K562 (cell line): ENCODE results near the gene MYLIP. TPM values are rescaled to one million over a fixed set of nuclear protein-coding genes. Genes with fewer than 3 reads are reported as not detected.

Experiments used
- ATAC-seq: fragments of 200-7000 bp; cut with Tn5 transposase; 3 replicates; pipeline ENCODE4 v1.9.1; 2020; ENCODE audit warnings: moderate library complexity
- BruUV-seq: library from RNA; stranded (reverse); fragments of 400-500 nt; replicated peaks from 2 replicates; lab custom pipeline; 2021; lab: Mats Ljungman, UMichigan
- CTCF ChIA-PET: fragments of 300-600 bp; formaldehyde crosslinking; extraction: SDS; loops from one replicate; lab custom pipeline; 2021; ENCODE audit warnings: low intra/inter-chr PET ratio; lab: Yijun Ruan, JAX
- POLR2A ChIA-PET: fragments of 300-600, 350-650 bp; sonication (Branson Sonifier 250); formaldehyde crosslinking; extraction: SDS; loops from one replicate; lab custom pipeline; 2021; ENCODE audit warnings: antibody characterized with exemption, inconsistent platforms; lab: Yijun Ruan, JAX
- DNase-seq, 4 experiments: peaks; one replicate each; pipeline versions ENCODE4 v3.0.0 to v3.0.0-alpha.2; 2011 to 2018; ENCODE audit warnings: low spot score in 3 of 4, mixed read lengths in 3 of 4; ENCODE audit errors: extremely low read depth in 1 of 4
- FAIRE-seq: peaks from 2 replicates; lab custom pipeline; 2011; peaks lifted over from hg19 to GRCh38; lab: Jason Lieb, UNC
- H2AFZ ChIP-seq: 2 replicates; pipeline ENCODE4 v1.6.0; 2011; ENCODE audit warnings: low read depth, low read length, control low read depth, inconsistent platforms
- H3K27ac ChIP-seq: fragments of 200-600 bp; 3 replicates; pipeline ENCODE4 v1.8.0; 2011; ENCODE audit warnings: low read depth, mild to moderate bottlenecking, control low read depth, inconsistent platforms, low read length, moderate library complexity, mixed read lengths; ENCODE audit errors: extremely low read depth
- H3K27me3 ChIP-seq, 2 experiments: fragments of 300-600 bp in 1 of 2; 2 replicates in 1 of 2; 3 replicates in 1 of 2; pipeline versions ENCODE4 v1.6.0 to v1.8.0; 2011; ENCODE audit warnings: inconsistent platforms in 2 of 2, low read length in 2 of 2, mild to moderate bottlenecking in 1 of 2, mixed read lengths in 1 of 2, moderate library complexity in 1 of 2; ENCODE audit not compliant: control insufficient read depth in 2 of 2, insufficient read depth in 2 of 2
- H3K36me3 ChIP-seq: fragments of 300-600 bp; 3 replicates; pipeline ENCODE4 v1.8.0; 2011; ENCODE audit warnings: mild to moderate bottlenecking, low read length, inconsistent platforms; ENCODE audit not compliant: control insufficient read depth, insufficient read depth
- H3K4me1 ChIP-seq, 2 experiments: fragments of 200-600 bp in 1 of 2; replicated peaks in 1 of 2; 2 replicates in 1 of 2; 3 replicates in 1 of 2; pipeline versions ENCODE4 v1.5.1 to v1.8.0; 2011; ENCODE audit warnings: inconsistent platforms in 2 of 2, low read length in 2 of 2, mild to moderate bottlenecking in 1 of 2, mixed read lengths in 1 of 2, moderate library complexity in 1 of 2; ENCODE audit not compliant: control insufficient read depth in 2 of 2, insufficient read depth in 2 of 2
- H3K4me2 ChIP-seq: 2 replicates; pipeline ENCODE4 v1.6.1; 2011; ENCODE audit warnings: low read length, control low read depth, inconsistent platforms, mixed read lengths; ENCODE audit not compliant: insufficient read depth
- H3K4me3 ChIP-seq: fragments of 200-600 bp; sonication (generic), shearing (Covaris generic); 2 replicates; pipeline ENCODE4 v1.5.1; 2016; ENCODE audit warnings: control low read depth, inconsistent platforms
- H3K79me2 ChIP-seq: fragments of 200-600 bp; 3 replicates; pipeline ENCODE4 v1.8.0; 2011; ENCODE audit warnings: low read length, inconsistent platforms; ENCODE audit not compliant: control insufficient read depth, insufficient read depth
- H3K9ac ChIP-seq, 2 experiments: 2 replicates each; pipeline versions ENCODE4 v1.6.0 to v1.6.1; 2011; ENCODE audit warnings: low read depth in 2 of 2, low read length in 2 of 2, control low read depth in 1 of 2, inconsistent platforms in 1 of 2, mild to moderate bottlenecking in 1 of 2, mixed read lengths in 1 of 2; ENCODE audit not compliant: insufficient read depth in 1 of 2
- H3K9me1 ChIP-seq: one replicate; pipeline ENCODE4 v1.6.0; 2011; ENCODE audit warnings: inconsistent platforms, mild to moderate bottlenecking, low read length, moderate library complexity; ENCODE audit not compliant: control insufficient read depth, insufficient read depth
- H3K9me3 ChIP-seq: replicated peaks from 2 replicates; pipeline ENCODE4 v1.5.1; 2011; ENCODE audit warnings: low read depth, low read length, inconsistent platforms; ENCODE audit not compliant: control insufficient read depth, insufficient read depth
- H4K20me1 ChIP-seq: replicated peaks from 2 replicates; pipeline ENCODE4 v1.6.1; 2011; ENCODE audit warnings: low read length, inconsistent platforms, mixed read lengths; ENCODE audit not compliant: control insufficient read depth, insufficient read depth
- ELF1 ChIP-seq: fragments of 200-800 bp; sonication (Bioruptor generic); IDR thresholded peaks from 2 replicates; pipeline ENCODE4 v1.6.1; 2016; ENCODE audit warnings: missing genetic modification characterization, missing compliant biosample characterization
- KLF6 ChIP-seq: fragments of 250-450 bp; sonication (Bioruptor Pico); IDR thresholded peaks from 2 replicates; pipeline ENCODE4 v1.4.0; 2020; ENCODE audit warnings: mild to moderate bottlenecking, moderate library complexity, borderline replicate concordance
- PCBP2 ChIP-seq: fragments of 200-400 bp; formaldehyde crosslinking; IDR thresholded peaks from 2 replicates; pipeline ENCODE4 v1.6.1; 2018; ENCODE audit warnings: low read length, low read depth, mild to moderate bottlenecking, moderate library complexity; ENCODE audit not compliant: poor library complexity, severe bottlenecking
- RBFOX2 ChIP-seq: fragments of 200-400 bp; formaldehyde crosslinking; IDR thresholded peaks from 2 replicates; pipeline ENCODE4 v1.6.1; 2017; ENCODE audit warnings: low read depth, mild to moderate bottlenecking, low read length, moderate library complexity
- SPI1 ChIP-seq: IDR thresholded peaks from 2 replicates; pipeline ENCODE4 v1.6.1; 2011; ENCODE audit warnings: low read depth, low read length, control low read depth, borderline replicate concordance
- SUPT5H ChIP-seq: fragments of 450-650 bp; IDR thresholded peaks from 2 replicates; pipeline ENCODE4 v1.6.1; 2016
- ZC3H11A ChIP-seq: IDR thresholded peaks from 2 replicates; pipeline ENCODE4 v1.6.1; 2012; ENCODE audit warnings: low read depth, low read length, improper control_type of control experiment
- ZNF766 ChIP-seq: fragments of 200-800 bp; sonication (Bioruptor generic); conservative IDR thresholded peaks from 2 replicates; pipeline ENCODE4 v1.6.1; 2016; ENCODE audit warnings: missing genetic modification characterization, missing compliant biosample characterization
- WGBS: fragments of 100-300 bp; shearing (Covaris generic); methylation state at CpG from one replicate; pipeline ENCODE4 v1.1.6; 2016; ENCODE audit warnings: low coverage, mixed read lengths; ENCODE audit not compliant: insufficient coverage; ENCODE audit errors: missing lambda C conversion rate; 5-methylcytosine and 5-hydroxymethylcytosine counted together
- in situ Hi-C: fragments of 300-500 bp; cut with MboI; formaldehyde crosslinking; loops from 4 replicates; pipeline ENCODE4 v1.15.0; 2018; ENCODE audit warnings: inconsistent platforms, mixed read lengths
- intact Hi-C: fragments of 100-400 bp; cut with micrococcal nuclease; formaldehyde crosslinking; loops from 2 replicates; pipeline ENCODE4 v1.14.2; 2022
- polyA plus RNA-seq, 8 experiments: library from polyadenylated mRNA; depleted of rRNA in 4 of 8; stranded (reverse) in 5 of 8; unstranded in 3 of 8; fragments of >200 nt; fragmentation: Nextera tagmentation in 2 of 8; fragmentation: Illumina TruSeq in 1 of 8; extraction: Ambion mirVana in 2 of 8; extraction: Trizol in 1 of 8; gene quantifications; 2 replicates each; pipeline versions ENCODE4 v1.2.1 to v1.2.3, GENCODE V29; 2011 to 2014; ENCODE audit warnings: inconsistent platforms in 1 of 8, missing spikeins in 1 of 8
- total RNA-seq, 7 experiments: library from RNA; depleted of rRNA in 6 of 7; stranded (reverse); fragments of >200 nt in 6 of 7; fragmentation: Illumina TruSeq in 2 of 7; extraction: Trizol in 2 of 7; gene quantifications; 2 replicates each; pipeline versions ENCODE4 v1.2.1 to v1.2.3, GENCODE V29; 2011 to 2021; ENCODE audit warnings: low replicate concordance in 1 of 7
- TF ChIP-seq, protein P1 (sequence below): fragments of 200-800 bp; sonication (Bioruptor generic); IDR thresholded peaks from 2 replicates; pipeline ENCODE4 v1.6.1; 2016; ENCODE audit warnings: missing genetic modification characterization, missing compliant biosample characterization
- TF ChIP-seq, protein P2 (sequence below): fragments of 450-650 bp; IDR thresholded peaks from 2 replicates; pipeline ENCODE4 v1.6.1; 2017; ENCODE audit warnings: antibody characterized with exemption
- TF ChIP-seq, protein P3 (sequence below): fragments of 450-650 bp; IDR thresholded peaks from 2 replicates; pipeline ENCODE4 v1.6.1; 2018; ENCODE audit warnings: mild to moderate bottlenecking, low read depth; ENCODE audit not compliant: partially characterized antibody
- TF ChIP-seq, protein P4 (sequence below): fragments of 200-800 bp; sonication (Bioruptor generic); IDR thresholded peaks from 2 replicates; pipeline ENCODE4 v1.6.1; 2017; ENCODE audit warnings: missing genetic modification characterization, missing compliant biosample characterization

The MYLIP gene
- total and polyA plus RNA-seq, 9 of the 15 experiments (the other 6 are each of a cell fraction or from before 2014, with no cell fraction given): 10.8 to 43.5 (median 31.5) TPM

DNA sequence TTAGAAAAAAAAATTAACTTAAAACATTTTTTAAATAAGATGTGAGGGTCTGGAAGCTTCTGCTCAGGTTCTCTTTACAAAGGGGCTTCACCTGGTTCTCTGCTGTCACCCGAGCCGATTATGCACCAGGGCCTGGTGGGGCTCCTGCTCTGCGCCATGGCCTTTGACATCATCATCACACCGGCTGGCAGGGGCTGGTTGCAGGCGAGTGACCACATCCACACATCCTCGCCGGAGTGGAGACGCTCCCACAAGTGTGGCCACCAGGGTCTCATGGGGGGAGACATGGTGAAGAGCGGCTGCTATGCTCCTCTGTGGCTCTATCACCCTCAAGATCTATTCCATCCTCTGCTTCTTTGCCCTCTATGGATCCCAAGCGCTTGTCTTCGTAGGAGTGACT lies 31.9 kb downstream of the MYLIP start:
- CTCF ChIA-PET: no interaction called here
- WGBS: 87% methylated on average over 11 of the region's 11 CpGs
- H3K4me2 ChIP-seq: no peak overlapping the region
- ATAC-seq: no peak
- peaks cover 7 to 31% of the 10 kb centered on the region in 2 experiments for H3K4me1 ChIP-seq
- no peak overlapping the region for H3K9ac ChIP-seq
- no peaks in the 10 kb centered on the region for H3K9me1 ChIP-seq
- H3K36me3 ChIP-seq: peaks cover 10% of the 10 kb centered on the region; the same call in 2 of the 3 replicates
- no peaks in the 10 kb centered on the region for H3K9me3 ChIP-seq
- BruUV-seq: no TSS peak
- no peak overlapping the region for H3K4me3 ChIP-seq
- DNase-seq: peak in 1 of 4 experiments; percentile 8
- H2AFZ ChIP-seq: no peak overlapping the region
- no peaks in the 10 kb centered on the region for H3K27me3 ChIP-seq
- no peak overlapping the region for H3K27ac ChIP-seq
- intact Hi-C loops (no loop called here), in situ Hi-C loops (loop anchor here (10.0 kb wide), 1 partner anchor 476 kb away; no protein-coding TSS in a partner anchor)
- no peaks in the 10 kb centered on the region for H4K20me1 ChIP-seq
- POLR2A ChIA-PET: interaction anchor here (1.3 kb wide), 1 partner anchor 23 kb away, joined by 4 read pairs; no protein-coding TSS in a partner anchor
- H3K79me2 ChIP-seq: no peaks in the 10 kb centered on the region
- no peak for FAIRE-seq
- TF ChIP-seq PCBP2 (no peak), ZNF766 (CRISPR knock-in tag) (no peak), ELF1 (tag) (no peak), SPI1 (no peak), ZC3H11A (no peak), RBFOX2 (no peak), KLF6 (CRISPR knock-in tag) (no peak), SUPT5H (no peak)
- TF ChIP-seq, protein P1, sequence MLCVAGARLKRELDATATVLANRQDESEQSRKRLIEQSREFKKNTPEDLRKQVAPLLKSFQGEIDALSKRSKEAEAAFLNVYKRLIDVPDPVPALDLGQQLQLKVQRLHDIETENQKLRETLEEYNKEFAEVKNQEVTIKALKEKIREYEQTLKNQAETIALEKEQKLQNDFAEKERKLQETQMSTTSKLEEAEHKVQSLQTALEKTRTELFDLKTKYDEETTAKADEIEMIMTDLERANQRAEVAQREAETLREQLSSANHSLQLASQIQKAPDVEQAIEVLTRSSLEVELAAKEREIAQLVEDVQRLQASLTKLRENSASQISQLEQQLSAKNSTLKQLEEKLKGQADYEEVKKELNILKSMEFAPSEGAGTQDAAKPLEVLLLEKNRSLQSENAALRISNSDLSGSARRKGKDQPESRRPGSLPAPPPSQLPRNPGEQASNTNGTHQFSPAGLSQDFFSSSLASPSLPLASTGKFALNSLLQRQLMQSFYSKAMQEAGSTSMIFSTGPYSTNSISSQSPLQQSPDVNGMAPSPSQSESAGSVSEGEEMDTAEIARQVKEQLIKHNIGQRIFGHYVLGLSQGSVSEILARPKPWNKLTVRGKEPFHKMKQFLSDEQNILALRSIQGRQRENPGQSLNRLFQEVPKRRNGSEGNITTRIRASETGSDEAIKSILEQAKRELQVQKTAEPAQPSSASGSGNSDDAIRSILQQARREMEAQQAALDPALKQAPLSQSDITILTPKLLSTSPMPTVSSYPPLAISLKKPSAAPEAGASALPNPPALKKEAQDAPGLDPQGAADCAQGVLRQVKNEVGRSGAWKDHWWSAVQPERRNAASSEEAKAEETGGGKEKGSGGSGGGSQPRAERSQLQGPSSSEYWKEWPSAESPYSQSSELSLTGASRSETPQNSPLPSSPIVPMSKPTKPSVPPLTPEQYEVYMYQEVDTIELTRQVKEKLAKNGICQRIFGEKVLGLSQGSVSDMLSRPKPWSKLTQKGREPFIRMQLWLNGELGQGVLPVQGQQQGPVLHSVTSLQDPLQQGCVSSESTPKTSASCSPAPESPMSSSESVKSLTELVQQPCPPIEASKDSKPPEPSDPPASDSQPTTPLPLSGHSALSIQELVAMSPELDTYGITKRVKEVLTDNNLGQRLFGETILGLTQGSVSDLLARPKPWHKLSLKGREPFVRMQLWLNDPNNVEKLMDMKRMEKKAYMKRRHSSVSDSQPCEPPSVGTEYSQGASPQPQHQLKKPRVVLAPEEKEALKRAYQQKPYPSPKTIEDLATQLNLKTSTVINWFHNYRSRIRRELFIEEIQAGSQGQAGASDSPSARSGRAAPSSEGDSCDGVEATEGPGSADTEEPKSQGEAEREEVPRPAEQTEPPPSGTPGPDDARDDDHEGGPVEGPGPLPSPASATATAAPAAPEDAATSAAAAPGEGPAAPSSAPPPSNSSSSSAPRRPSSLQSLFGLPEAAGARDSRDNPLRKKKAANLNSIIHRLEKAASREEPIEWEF (CRISPR knock-in tag): no peak
- TF ChIP-seq, protein P2, sequence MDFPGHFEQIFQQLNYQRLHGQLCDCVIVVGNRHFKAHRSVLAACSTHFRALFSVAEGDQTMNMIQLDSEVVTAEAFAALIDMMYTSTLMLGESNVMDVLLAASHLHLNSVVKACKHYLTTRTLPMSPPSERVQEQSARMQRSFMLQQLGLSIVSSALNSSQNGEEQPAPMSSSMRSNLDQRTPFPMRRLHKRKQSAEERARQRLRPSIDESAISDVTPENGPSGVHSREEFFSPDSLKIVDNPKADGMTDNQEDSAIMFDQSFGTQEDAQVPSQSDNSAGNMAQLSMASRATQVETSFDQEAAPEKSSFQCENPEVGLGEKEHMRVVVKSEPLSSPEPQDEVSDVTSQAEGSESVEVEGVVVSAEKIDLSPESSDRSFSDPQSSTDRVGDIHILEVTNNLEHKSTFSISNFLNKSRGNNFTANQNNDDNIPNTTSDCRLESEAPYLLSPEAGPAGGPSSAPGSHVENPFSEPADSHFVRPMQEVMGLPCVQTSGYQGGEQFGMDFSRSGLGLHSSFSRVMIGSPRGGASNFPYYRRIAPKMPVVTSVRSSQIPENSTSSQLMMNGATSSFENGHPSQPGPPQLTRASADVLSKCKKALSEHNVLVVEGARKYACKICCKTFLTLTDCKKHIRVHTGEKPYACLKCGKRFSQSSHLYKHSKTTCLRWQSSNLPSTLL: no peak
- TF ChIP-seq, protein P3, sequence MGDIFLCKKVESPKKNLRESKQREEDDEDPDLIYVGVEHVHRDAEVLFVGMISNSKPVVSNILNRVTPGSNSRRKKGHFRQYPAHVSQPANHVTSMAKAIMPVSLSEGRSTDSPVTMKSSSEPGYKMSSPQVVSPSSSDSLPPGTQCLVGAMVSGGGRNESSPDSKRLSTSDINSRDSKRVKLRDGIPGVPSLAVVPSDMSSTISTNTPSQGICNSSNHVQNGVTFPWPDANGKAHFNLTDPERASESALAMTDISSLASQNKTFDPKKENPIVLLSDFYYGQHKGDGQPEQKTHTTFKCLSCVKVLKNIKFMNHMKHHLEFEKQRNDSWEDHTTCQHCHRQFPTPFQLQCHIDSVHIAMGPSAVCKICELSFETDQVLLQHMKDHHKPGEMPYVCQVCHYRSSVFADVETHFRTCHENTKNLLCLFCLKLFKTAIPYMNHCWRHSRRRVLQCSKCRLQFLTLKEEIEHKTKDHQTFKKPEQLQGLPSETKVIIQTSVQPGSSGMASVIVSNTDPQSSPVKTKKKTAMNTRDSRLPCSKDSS: no peak
- TF ChIP-seq, protein P4, sequence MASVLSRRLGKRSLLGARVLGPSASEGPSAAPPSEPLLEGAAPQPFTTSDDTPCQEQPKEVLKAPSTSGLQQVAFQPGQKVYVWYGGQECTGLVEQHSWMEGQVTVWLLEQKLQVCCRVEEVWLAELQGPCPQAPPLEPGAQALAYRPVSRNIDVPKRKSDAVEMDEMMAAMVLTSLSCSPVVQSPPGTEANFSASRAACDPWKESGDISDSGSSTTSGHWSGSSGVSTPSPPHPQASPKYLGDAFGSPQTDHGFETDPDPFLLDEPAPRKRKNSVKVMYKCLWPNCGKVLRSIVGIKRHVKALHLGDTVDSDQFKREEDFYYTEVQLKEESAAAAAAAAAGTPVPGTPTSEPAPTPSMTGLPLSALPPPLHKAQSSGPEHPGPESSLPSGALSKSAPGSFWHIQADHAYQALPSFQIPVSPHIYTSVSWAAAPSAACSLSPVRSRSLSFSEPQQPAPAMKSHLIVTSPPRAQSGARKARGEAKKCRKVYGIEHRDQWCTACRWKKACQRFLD: no peak
